Activated CD8-positive, alpha-beta memory T cell treated with anti-CD3 and anti-CD28 coated beads for 36 hours (primary cell): ENCODE measurements around the gene MATR3. TPM values are rescaled to one million over a fixed set of nuclear protein-coding genes. Genes with fewer than 3 reads are reported as not detected.

ENCODE experiments used
- CTCF ChIA-PET: fragments of 350-600 bp; sonication (Branson Sonifier 250); formaldehyde crosslinking; loops from one replicate; lab custom pipeline; 2021; ENCODE audit warnings: antibody characterized with exemption; lab: Charles Lee
- POLR2A ChIA-PET: fragments of 350-600 bp; sonication (Branson Sonifier 250); formaldehyde crosslinking; loops from one replicate; lab custom pipeline; 2021; ENCODE audit warnings: antibody characterized with exemption; lab: Charles Lee
- total RNA-seq, 2 experiments: library from RNA; stranded (reverse); gene quantifications; one replicate each; pipeline ENCODE4 v1.2.3, GENCODE V29; 2021

MATR3 gene
- total RNA-seq, 2 experiments from 2014 or later = 170 to 210 TPM

DNA sequence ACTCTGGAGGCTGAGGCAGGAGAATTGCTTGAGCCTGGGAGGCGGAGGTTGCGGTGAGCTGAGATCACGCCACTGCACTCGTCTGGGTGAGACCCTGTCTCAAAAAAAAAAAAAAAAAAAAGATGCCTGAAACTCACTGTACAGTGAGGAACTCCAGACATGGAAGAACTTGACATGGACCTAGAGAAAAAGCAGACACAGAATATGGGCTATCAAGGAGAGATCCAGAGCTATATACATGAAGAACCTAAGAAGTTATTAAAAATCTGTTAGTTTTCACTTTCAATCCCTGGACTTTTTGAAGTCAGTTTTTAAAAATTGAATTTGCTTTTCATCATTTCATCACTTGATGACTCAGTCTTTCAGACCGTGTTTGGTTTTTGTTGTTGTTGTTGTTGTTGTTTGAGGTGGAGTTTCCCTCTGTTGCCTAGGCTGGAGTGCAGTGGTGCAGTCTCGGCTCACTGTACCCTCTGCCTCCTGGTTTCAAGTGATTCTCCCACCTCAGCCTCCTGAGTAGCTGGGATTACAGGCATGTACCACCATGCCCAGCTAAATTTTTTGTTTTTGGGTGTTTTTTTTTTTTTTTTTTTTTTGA is 68.4 kb downstream of the MATR3 start:
- POLR2A ChIA-PET = interaction anchor here (0.6 to 1.3 kb wide), 3 partner anchors 20 to 100 kb away, joined by 4 to 7 read pairs (median 4); partner anchors contain the start of gene PAIP2
- CTCF ChIA-PET = interaction anchor here (0.7 kb wide), 1 partner anchor 607 kb away, joined by 5 read pairs; no protein-coding TSS in a partner anchor

DNA sequence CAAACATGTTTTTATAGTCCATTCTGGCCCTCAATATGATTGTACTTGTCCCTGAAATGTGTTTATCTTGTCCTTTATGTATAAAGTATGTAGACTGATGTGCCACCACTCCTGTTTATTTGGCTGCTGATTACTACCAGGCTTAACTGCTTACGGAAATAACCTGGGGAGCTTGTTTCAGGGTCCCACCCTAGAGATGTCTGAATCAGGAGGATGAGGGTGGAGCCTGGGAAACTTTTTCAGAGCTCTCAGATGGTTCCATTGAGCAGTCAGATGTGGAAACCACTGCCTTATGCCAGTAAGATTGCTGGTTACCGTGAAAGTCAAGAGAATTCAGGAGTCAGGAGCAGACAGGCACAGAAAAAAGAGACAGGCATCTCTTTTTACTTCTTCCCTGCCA is 70.4 kb downstream of the MATR3 start:
- POLR2A ChIA-PET = no interaction called here
- CTCF ChIA-PET = no interaction called here

DNA sequence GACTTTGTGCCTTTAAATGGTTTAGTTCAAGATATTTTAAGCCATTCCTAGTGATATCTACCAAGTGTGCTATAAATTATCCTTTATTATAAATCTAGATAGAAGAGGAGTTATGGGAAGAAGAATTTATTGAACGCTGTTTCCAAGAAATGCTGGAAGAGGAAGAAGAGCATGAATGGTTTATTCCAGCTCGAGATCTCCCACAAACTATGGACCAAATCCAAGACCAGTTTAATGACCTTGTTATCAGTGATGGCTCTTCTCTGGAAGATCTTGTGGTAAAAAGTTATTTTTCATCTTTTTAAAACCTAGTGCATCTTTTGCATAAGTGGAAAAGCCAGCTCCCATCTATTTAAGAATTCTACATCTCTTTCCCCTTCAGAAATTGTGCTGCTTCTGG is 70.9 kb downstream of the MATR3 start:
- CTCF ChIA-PET = interaction anchor here (0.6 kb wide), 1 partner anchor 115 kb away, joined by 3 read pairs; no protein-coding TSS in a partner anchor
- POLR2A ChIA-PET = no interaction called here

DNA sequence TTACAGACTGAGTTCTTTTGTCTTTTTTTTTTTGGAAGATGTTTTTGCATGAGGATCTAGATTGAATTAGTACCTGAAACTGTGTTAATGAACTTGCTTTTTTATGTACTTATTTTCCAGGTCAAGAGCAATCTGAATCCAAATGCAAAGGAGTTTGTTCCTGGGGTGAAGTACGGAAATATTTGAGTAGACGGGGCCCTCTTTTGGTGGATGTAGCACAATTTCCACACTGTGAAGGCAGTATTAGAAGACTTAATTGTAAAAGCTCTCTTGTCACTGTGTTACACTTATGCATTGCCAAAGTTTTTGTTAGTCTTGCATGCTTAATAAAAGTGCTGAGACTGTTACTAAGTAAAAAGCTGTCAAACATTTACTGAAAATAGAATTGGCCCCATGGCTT is 75.1 kb downstream of the MATR3 start:
- ChIA-PET CTCF (no interaction called here), POLR2A (no interaction called here)

DNA sequence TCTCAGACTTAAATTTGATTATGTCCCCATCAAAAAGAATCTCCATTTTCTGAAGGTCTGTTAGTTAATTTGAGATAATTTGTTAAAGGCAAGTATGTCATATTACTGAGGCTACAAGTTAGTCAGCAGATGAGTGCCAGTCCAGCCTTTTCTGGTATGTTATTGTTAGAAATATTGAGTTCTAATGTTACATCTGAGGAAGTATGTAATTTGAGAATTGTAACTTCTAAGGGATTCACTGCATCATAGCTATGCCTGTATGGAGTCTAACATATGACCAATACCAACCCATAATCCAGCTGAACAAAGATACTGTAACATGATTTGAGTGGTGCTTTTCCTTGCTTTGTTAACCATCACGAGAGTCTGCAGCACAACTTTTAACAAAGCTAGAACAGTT is 75.6 kb downstream of the MATR3 start:
- ChIA-PET CTCF (interaction anchor here (1.1 kb wide), 1 partner anchor 53 kb away, joined by 3 read pairs; no protein-coding TSS in a partner anchor), POLR2A (no interaction called here)

DNA sequence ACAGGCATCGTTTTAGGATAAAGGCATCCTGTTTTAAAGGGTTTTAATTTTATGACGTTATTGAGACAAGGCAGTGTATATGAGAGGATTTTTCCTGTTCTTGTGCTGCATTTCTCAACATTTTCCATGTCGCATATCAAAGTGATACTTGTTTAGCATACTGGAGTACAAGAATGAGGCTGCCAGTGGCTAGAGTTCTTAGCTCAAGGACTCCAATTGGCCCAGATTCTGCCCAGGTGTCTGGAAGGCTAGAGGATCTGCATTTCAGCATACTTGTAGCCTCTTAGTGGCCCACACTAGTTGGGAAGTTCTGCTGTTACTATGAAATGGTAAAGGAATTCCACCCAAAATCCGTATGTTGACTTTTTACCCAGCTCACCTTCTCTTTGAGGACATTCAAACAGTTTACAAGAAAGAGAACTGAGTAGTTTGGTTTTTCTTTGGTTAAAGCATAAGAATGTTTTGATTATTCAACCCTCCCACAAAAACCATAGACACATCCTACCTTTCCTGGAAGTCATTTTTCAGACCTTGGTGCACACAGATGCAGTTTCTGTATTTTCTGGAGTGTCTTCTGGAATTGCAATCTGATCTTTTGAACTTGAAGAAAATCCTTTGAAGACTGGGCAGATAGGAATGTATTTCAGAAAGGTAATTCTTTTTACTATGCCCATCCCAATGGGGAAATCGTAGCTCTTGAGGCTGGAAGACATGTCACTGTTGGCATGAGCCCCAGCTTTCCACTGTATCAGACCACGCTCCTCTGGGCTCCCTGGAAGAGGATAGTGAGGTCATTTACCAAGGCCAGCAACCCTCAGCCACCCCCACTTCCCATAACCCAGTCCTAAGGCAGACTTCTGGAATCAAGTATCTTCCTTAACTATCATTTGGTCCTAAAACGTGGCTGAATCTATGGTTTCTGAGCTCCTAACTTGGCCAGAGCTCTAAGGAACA is 78.2 kb downstream of the MATR3 start:
- ChIA-PET POLR2A (interaction anchor here (1.1 to 2.1 kb wide), 2 partner anchors 30 to 78 kb away, joined by 3 to 6 read pairs; partner anchors contain the start of genes MATR3 and PAIP2), CTCF (interaction anchor here (1.2 kb wide), 1 partner anchor 22 kb away, joined by 3 read pairs; no protein-coding TSS in a partner anchor)

DNA sequence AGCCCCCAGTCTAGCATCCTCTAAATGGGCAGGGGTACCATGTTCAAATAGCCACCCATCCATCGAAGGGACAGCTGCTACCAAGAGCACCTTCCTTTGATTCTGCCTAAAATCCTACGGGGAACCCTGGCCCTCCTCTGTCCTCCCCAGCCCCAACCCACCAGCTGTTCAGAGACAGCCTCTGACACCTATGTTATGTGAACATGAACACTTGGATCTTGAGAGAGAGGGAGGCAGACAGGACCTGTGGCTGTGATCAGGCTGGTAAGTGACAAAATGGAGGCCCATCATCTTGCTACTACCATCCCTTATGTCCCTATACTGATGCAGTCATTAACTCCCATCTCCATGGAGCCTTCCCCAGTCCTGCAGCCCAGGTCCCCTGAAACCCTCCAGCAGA is 81.4 kb downstream of the MATR3 start:
- ChIA-PET POLR2A (interaction anchor here (0.9 kb wide), 1 partner anchor 33 kb away, joined by 4 read pairs; the partner anchor contains the start of gene PAIP2), CTCF (interaction anchor here (0.7 kb wide), 1 partner anchor 549 kb away, joined by 3 read pairs; no protein-coding TSS in a partner anchor)

DNA sequence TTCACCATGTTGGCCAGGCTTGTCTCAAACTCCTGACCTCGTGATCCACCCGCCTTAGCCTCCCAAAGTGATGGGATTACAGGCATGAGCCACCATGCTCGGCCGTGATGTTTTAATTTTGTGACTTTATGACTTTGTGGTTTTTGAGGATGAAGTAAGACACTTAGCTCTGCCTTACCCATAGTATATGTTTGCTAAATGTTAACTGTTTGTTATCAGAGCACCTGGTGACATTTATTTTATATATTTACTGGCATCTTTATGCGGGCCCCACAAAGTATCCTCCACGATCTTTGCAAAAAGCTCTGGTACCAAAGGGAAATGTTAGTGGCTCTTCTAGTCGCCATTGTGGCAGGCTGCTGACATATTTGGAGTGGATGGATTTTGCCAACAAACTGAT is 82.8 kb downstream of the MATR3 start:
- ChIA-PET POLR2A (no interaction called here), CTCF (interaction anchor here (1.3 kb wide), 1 partner anchor 26 kb away, joined by 4 read pairs; no protein-coding TSS in a partner anchor)

DNA sequence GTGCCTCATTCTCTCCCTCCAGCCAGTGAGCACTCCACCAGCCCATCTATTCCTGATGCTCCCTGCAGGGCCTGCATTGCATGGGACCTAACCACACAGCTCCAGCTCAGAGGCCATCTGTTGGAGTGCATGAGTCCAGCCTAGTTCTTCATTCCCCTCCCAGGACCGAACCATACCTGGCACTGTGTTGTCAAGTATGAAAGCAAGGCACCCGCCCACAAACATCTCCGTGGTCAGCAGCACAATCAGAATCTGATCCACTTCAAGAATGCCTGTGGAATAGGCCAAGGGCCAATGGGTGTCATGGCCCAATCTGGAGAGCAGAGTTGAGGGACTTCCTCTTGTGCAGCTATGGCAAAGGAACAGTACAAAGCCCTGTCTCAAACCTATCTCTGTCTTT is 83.7 kb downstream of the MATR3 start:
- POLR2A ChIA-PET = no interaction called here
- CTCF ChIA-PET = interaction anchor here (1.3 kb wide), 1 partner anchor 26 kb away, joined by 4 read pairs; no protein-coding TSS in a partner anchor

DNA sequence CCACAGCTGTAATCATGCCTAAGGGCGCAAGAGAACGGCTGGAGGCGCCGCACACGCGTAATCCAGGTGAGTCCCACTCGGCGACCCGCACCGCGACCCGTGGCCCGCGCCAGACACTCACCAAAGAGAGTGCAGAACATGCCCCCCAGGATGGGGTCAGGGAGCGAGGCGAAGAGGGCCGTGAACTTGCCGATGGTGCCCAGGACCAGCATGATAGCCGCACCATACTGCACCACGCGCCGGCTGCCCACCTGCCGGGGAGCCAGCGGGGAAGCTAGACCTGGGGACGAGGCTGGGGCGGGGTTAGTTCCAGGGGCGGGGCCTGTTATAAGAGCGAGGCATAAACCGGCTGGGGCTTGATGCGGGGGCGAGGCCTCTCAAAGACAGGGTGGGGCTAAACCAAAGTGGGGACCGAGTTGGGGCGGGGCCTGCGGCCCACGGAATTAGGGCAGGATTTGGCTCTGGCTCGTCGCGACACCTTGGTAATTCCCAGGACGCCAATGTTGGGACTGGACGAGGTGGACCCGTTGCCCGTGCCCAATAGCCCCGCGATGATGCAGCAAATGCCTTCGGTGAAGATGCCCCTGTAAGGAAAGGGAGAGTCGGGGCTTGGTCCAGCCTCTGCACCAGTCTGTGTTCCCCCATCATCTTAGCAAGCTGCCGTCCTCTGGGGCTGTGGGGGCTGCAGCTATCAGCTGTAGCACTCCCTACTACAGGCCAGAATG is 84.7 kb downstream of the MATR3 start:
- CTCF ChIA-PET = interaction anchor here (0.9 kb wide), 1 partner anchor 37 kb away, joined by 3 read pairs; the partner anchor contains the start of gene PAIP2
- POLR2A ChIA-PET = no interaction called here

DNA sequence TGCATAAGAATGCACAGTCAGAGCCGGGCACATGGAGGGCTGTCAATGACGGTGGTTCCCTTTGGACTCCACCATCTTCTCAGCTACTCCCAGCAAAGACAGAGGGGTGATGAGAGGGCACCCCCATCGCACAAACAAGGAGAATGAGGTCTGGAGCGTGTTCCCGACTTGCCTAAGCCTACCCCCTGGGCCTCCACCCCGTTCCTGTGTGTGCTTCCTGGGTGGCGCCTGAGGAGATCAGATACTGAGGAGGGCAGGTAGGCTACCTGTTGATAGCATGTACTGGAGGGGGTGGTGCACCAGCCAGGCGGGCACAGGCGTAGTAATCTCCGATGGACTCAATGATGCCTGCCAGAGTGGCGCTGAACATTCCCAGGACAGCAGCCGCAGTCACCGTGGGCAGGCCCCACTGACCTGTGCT is 85.4 kb downstream of the MATR3 start:
- CTCF ChIA-PET = interaction anchor here (0.9 to 1.4 kb wide), 2 partner anchors 13 to 38 kb away, joined by 3 to 4 read pairs; partner anchors contain the start of gene PAIP2
- POLR2A ChIA-PET = no interaction called here

DNA sequence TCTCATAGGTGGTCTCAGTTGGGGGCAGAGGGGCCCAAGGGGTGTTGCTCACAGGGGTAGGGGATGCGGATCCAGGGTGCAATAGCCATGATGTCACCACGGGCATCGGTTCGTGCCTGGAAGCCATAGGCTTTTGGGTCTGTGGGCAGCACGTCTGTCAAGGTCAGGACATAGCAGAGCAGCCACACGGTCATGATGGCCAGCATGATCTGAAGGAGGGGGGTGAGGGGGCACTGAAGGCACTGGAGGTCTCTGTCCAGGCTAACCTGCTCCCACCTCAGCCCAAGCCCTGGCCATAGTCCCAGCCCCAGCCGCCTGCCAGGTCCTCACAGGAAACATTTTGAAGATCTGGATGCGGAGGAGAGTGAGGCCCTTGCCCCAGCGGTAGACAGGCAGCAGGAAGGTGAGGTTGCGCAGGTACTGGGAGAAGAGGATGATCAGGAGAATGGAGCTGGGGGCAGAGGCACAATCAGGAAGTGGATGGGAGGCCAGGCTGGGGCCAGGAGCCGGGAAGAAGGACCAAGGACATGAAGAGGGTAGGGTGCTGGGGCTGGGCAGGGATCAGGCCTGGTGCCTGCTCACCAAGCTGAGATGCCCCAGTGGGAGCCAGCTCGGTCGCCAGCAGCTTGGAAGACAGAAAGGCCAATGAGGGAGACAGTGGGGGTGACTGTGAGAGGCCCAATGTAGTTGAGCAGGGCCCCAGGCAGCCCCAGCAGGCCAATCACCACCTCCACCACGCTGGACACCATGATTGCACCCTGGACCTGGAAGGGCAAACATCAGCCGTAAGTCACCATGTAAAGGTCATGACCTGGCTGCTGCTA is 86.3 kb downstream of the MATR3 start:
- POLR2A ChIA-PET = no interaction called here
- CTCF ChIA-PET = interaction anchor here (0.6 to 1.4 kb wide), 2 partner anchors 12 to 22 kb away, joined by 3 to 4 read pairs; no protein-coding TSS in a partner anchor

Other genes starting within 250 kb of the MATR3 start
- gene SIL1, start 95.4 kb upstream of the MATR3 start, total RNA-seq = 10 to 100 TPM; 26.3 to 27.2 TPM
- gene PAIP2, start 48.1 kb downstream of the MATR3 start, total RNA-seq = 10 to 100 TPM; 83.6 to 84.1 TPM
- gene SLC23A1, start 89.6 kb downstream of the MATR3 start, total RNA-seq = under 1 TPM; 0.40 to 0.65 TPM
- gene MZB1, start 96.2 kb downstream of the MATR3 start, total RNA-seq = 10 to 100 TPM; 16.0 to 20.2 TPM
- gene PROB1, start 101.4 kb downstream of the MATR3 start, total RNA-seq = 1 to 10 TPM; 8.2 to 8.9 TPM
- 1 to 10 TPM; 2.4 to 2.9 TPM for gene SPATA24, start 110.3 kb downstream of the MATR3 start, total RNA-seq
- gene DNAJC18, start 145.8 kb downstream of the MATR3 start, total RNA-seq = 10 to 100 TPM; 26.3 to 26.7 TPM
- 1 to 10 TPM in 1 of 2 experiments, under 1 TPM in 1; 0.55 to 1.2 TPM for gene ECSCR, start 169.0 kb downstream of the MATR3 start, total RNA-seq
- under 1 TPM; 0.08 to 0.10 TPM for gene SMIM33, start 177.3 kb downstream of the MATR3 start, total RNA-seq
- 100 to 1,000 TPM; 107 to 114 TPM for gene STING1, start 189.0 kb downstream of the MATR3 start, total RNA-seq